ENCODE measurements around the gene EIF4A2. TPM values are rescaled to one million over a fixed set of nuclear protein-coding genes. Genes with fewer than 3 reads are reported as not detected.
"Not testable (repeated sequence)": the region's sequence is repeated elsewhere in the genome, so short reads cannot be mapped to it uniquely, and the experiment has no call there.

Gene EIF4A2
- total RNA-seq, 2 donors from 2014 or later, result 302 to 323 TPM

- no peaks in the 10 kb centered on the region for H3K27me3 ChIP-seq
- H3K4me1 ChIP-seq, result peaks cover 0 to 17% of the 10 kb centered on the region in 2 donors
- DNase-seq (ENCODE audit: low spot score), result no peak
- peaks cover 11% of the 10 kb centered on the region for H3K36me3 ChIP-seq
- peak overlapping the region; percentile 56 to 79 for H3K4me3 ChIP-seq
- H3K9me3 ChIP-seq, result no peaks in the 10 kb centered on the region
- peak overlapping the region in 1 of 2 donors; percentile 81 for H3K27ac ChIP-seq
- no peak for TF ChIP-seq CTCF (IDR thresholded peaks at IDR 0.05)
Observed at GRCh38 chr3:186807231-186807630, 23.9 kb downstream of the EIF4A2 start.

GRCh38 chr3:186810336-186810996, 27.1 kb downstream of the EIF4A2 start:
- Histone ChIP-seq H3K4me1 (peaks cover 0 to 13% of the 10 kb centered on the region in 2 donors), H3K27me3 (no peaks in the 10 kb centered on the region), H3K4me3 (no peak overlapping the region), H3K9me3 (no peaks in the 10 kb centered on the region), H3K36me3 (no peaks in the 10 kb centered on the region), H3K27ac (no peak overlapping the region)
- no peak for TF ChIP-seq CTCF (IDR thresholded peaks at IDR 0.05)
- DNase-seq (ENCODE audit: low spot score), result no peak

- not testable (repeated sequence) for DNase-seq (ENCODE audit: low spot score); H3K27ac ChIP-seq; H3K27me3 ChIP-seq; H3K36me3 ChIP-seq; H3K4me3 ChIP-seq; H3K9me3 ChIP-seq; H3K4me1 ChIP-seq
Observed at GRCh38 chr3:186811313-186811712, 27.9 kb downstream of the EIF4A2 start.

- TF ChIP-seq CTCF (IDR thresholded peaks at IDR 0.05), result no peak
- DNase-seq (ENCODE audit: low spot score), result no peak
- no peaks in the 10 kb centered on the region for H3K4me1 ChIP-seq
Observed at GRCh38 chr3:186814100-186814499, 30.7 kb downstream of the EIF4A2 start.

GRCh38 chr3:186815435-186815834, 32.1 kb downstream of the EIF4A2 start:
- no peak overlapping the region for H3K27ac ChIP-seq
- TF ChIP-seq CTCF (IDR thresholded peaks at IDR 0.05), result no peak
- H3K27me3 ChIP-seq, result no peaks in the 10 kb centered on the region
- H3K4me3 ChIP-seq, result no peak overlapping the region
- H3K4me1 ChIP-seq, result no peaks in the 10 kb centered on the region
- no peaks in the 10 kb centered on the region for H3K9me3 ChIP-seq
- DNase-seq (ENCODE audit: low spot score), result no peak
- H3K36me3 ChIP-seq, result no peaks in the 10 kb centered on the region

More at GRCh38 chr3:186814100-186814499, 30.7 kb downstream of the EIF4A2 start:
- no peaks in the 10 kb centered on the region for H3K9me3 ChIP-seq
- H3K27ac ChIP-seq, result no peak overlapping the region
- H3K27me3 ChIP-seq, result no peaks in the 10 kb centered on the region
- no peak overlapping the region for H3K4me3 ChIP-seq
- no peaks in the 10 kb centered on the region for H3K36me3 ChIP-seq

- Histone ChIP-seq H3K27ac (no peak overlapping the region), H3K36me3 (no peaks in the 10 kb centered on the region), H3K4me1 (no peaks in the 10 kb centered on the region), H3K9me3 (no peaks in the 10 kb centered on the region), H3K4me3 (no peak overlapping the region), H3K27me3 (no peaks in the 10 kb centered on the region)
- TF ChIP-seq CTCF (IDR thresholded peaks at IDR 0.05), result no peak
- no peak for DNase-seq (ENCODE audit: low spot score)
Observed at GRCh38 chr3:186818516-186818915, 35.1 kb downstream of the EIF4A2 start.
